Pulmonary artery endothelial cell (primary cell): Measurements from ENCODE around the gene CAMSAP3. TPM values are rescaled to one million over a fixed set of nuclear protein-coding genes. Genes with fewer than 3 reads are reported as not detected.

Source experiments
- DNase-seq: peaks from one replicate; pipeline ENCODE4 v3.0.0-alpha.2; 2011; ENCODE audit warnings: low read depth, low spot score
- total RNA-seq: library from RNA; depleted of rRNA; stranded (reverse); fragments of >200 nt; gene quantifications from 2 replicates; pipeline ENCODE4 v1.2.3, GENCODE V29; 2014

CAMSAP3 gene
- 0.13 and 0.21 TPM in 2 replicates for total RNA-seq

- DNase-seq, result no peak
Measured at GRCh38 chr19:7595466-7596133, at the start of gene CAMSAP3. CAMSAP3 (plus strand) TSS chr19:7595863; CDS start chr19:7596003, 140 bp downstream.

DNA sequence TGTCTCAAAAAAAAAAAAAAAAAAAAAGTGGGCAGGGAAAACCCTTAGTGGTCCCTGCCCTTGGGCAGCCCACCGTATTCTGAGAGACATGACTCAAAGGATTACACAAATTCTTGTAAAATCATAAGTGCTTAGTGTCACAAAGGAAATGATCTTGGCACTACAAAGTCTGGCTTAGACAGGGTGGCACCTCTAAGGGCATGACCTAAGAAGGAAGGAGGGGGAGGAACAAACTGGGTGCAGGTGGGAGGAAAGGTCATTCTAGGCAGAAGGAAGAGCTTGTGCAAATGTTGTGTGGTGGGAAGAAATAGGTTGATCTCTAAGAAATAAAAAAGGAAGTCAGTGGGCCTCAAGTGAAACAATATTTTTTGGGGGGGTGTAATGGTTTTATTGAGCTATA lies 49.8 kb upstream of the CAMSAP3 start:
- DNase-seq, result no peak

GRCh38 chr19:7547159-7547558 lies 48.5 kb upstream of the CAMSAP3 start:
- DNase-seq, result no peak

- no peak for DNase-seq
Measured at GRCh38 chr19:7549429-7550148, 46.1 kb upstream of the CAMSAP3 start.

GRCh38 chr19:7550169-7550770 lies 45.4 kb upstream of the CAMSAP3 start:
- DNase-seq, result no peak

DNA sequence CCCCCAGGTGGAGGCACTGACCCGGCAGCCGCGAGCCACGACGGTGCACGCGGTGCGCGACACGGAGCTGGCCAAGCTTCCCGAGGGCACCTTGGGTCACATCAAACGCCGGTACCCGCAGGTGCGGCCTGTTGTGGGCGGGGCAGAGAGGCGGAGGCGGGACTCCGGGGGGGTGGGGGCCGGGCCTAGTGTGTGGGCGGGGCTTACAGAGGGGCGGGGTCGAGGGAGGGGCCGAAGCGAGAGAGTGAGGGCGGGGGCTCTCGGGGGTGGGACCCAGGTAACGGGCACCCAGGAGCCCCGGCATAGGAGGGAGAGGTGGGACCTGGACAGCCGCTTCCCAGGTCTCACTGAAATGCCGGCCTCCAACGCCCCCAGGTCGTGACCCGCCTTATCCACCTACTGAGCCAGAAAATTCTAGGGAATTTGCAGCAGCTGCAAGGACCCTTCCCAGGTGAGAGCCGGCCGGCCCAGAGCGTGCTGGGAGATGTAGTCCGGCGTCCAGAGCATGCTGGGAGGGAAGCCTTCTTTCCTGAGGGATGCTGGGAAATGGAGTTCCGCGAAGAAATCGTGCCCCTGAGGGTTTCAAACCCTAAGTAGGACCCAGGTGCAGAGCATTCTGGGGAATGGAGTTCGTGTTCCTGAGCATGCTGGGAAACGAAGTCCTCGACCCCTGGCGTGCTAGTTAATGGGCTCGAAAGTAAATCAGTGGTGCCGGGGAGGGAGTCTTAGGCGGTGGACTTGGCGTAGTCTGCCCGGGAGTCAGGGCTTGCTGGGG lies 44.5 kb upstream of the CAMSAP3 start:
- DNase-seq, result no peak

DNA sequence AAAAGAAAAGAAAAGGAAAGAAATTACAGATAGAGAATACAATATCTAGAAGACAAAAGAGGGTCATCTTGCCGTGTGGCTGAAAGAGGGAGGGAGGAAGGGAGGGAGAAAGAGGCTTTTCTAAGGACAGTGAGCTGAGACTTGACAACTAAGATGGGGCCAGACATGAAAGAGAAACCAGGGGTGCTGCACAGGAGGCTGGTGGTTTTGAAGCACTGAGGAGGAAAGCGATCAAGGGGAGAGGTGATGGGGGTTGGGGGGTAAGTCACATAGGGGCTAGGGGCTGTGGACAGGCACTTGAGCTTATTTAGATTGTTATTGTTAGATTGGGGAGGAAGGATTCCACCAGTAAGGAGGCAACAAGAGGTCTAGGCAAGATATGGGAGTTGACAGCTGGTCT lies 42.9 kb upstream of the CAMSAP3 start:
- DNase-seq, result no peak

- DNase-seq, result no peak
Measured at GRCh38 chr19:7554565-7554964, 41.1 kb upstream of the CAMSAP3 start.

GRCh38 chr19:7554990-7555864 lies 40.4 kb upstream of the CAMSAP3 start:
- DNase-seq, result no peak

GRCh38 chr19:7556696-7557315 lies 38.9 kb upstream of the CAMSAP3 start:
- no peak for DNase-seq

GRCh38 chr19:7558667-7559066 lies 37.0 kb upstream of the CAMSAP3 start:
- DNase-seq, result no peak

DNA sequence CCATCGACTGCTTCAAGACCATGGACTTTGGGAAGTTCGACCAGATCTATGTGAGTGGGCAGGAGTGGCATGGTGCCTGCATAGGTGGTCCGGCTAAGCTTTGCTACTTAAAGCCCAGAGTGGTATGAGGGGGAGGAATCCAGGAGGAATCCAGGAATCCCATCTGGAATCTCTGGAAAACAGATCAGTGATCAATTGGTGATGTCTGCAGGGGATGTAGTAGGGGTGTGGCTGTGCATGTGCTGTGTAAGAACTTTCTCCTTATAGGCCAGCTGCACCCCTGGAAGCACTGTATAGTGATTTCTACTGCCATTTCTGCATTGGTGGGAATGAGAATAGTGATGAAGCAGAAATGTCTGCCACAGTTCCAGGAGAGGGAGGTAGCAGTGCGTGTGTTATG lies 36.6 kb upstream of the CAMSAP3 start:
- no peak for DNase-seq

- DNase-seq, result no peak
Measured at GRCh38 chr19:7560255-7560654, 35.4 kb upstream of the CAMSAP3 start.

DNA sequence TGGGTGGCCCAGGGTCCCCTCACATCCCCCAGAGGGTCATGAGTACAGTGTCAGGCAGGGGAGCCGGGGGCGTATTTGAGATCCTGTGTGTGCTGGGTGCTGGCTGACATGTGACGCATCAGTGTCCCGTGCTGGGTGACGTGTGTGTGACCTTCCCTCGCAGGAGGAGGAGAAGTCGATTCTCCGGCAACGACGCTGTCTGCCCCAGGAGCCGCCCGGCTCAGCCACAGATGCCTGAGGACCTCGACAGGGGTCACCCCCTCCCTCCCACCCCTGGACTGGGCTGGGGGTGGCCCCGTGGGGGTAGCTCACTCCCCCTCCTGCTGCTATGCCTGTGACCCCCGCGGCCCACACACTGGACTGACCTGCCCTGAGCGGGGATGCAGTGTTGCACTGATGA lies 34.3 kb upstream of the CAMSAP3 start:
- no peak for DNase-seq

DNA sequence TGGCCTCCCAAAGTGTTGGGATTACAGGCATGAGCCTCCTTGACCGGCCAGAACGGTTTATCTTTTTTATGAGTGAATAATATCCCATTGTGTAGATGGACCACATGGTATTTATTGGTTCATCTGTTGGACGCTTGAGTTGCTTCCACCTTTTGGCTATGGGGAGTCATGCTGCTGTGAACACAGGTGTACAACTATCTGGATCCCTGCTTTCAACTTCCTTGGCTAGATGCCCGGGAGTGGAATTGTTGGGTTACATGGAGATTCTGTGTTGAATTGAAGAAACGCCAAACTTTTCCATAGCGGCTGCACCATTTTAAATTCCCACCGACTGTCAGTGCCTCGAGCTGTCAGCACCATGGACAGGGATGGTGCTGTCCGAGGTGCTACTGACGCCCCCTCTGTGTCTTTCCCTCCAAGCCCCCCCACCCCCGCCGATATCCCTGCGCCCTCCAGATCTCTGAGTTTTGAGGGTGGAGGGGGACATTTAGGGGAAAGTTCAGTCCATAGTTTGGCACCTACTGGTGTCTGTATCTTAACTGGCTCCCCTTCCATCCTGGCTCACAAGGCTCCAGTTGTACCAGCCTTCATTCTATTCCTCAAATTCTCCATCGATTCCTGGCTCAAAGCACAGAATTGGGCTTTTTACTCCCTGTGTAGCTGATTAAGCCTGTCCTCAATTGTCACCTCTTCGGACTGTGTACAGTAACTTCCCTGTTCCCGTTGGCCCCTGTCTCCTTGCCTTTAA lies 32.8 kb upstream of the CAMSAP3 start:
- no peak for DNase-seq

DNA sequence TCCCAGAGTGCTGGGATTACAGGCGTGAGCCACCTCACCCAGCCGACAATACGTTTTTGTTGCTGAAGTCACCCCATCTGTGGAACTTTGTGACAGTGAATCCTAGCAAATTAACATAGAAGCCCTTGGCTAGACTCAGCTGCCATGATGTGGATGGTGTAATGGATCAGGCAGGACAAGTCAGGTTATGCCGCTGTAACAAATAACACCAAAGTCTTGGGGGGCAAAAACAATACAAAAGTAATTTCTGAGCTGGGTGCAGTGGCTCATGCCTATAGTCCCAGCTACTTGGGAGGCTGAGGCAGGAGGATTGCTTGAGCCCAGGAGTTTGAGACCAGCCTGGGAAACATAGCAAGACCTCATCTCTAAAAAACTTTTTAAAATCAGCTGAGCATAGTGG lies 30.8 kb upstream of the CAMSAP3 start:
- no peak for DNase-seq

DNA sequence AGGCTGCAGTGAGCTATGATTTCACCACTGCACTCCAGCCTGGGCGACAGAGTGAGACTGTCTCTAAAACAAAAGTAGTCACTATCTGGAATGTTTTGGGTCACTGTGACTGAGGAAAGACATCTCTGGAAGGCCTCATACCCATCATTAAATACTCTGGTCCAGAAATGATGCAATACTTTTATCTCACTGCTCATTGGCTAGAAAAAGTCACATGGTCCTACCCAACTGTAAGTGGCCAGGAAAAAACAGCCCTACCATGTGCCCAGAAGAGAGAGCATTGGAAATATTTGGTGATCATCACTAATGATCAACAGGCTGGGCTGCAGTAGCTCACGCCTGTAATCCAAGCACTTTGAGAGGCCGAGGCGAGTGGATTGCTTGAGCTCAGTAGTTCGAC lies 30.3 kb upstream of the CAMSAP3 start:
- DNase-seq, result no peak

- no peak for DNase-seq
Measured at GRCh38 chr19:7570761-7571160, 24.9 kb upstream of the CAMSAP3 start.

DNA sequence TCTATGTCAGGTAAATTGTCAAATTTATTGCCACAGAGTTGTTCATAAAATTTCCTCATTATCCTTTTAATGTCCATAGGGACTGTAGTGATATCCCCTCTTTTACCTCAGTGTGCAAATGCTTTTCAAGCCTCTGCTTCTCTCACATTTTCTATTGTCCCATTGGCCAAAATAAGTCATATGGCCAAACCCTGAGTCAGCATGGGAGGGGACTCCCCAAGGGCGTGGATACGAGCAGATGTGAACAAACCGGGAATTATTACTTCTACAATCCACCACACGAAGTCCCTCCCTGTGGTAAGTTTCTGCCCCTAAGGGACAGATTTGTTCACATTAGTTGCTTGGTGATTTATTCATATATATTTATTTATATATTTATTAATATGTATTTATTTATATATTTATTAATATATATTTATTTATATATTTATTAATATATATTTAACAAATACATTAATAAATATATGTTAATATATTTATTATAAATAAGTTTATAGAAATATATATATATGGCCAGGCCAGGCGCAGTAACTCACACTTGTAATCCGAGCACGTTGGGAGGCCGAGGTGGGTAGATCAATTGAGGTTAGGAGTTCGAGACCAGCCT lies 20.1 kb upstream of the CAMSAP3 start:
- DNase-seq, result no peak
